Activated naive CD4-positive, alpha-beta T cell treated with anti-CD3 and anti-CD28 coated beads, Interleukin-2, amount 50 U/mL, for 24 hours (primary cell): ENCODE data around the gene CACNA2D1.

Experiments used
- H3K27ac Mint-ChIP-seq: one replicate; pipeline ENCODE4 v1.8.0; 2021; ENCODE audit warnings: mild to moderate bottlenecking, mixed read lengths
- H3K27me3 Mint-ChIP-seq: one replicate; pipeline ENCODE4 v1.8.0; 2021; ENCODE audit warnings: mixed read lengths
- H3K36me3 Mint-ChIP-seq: one replicate; pipeline ENCODE4 v1.8.0; 2021; ENCODE audit warnings: mixed read lengths
- H3K4me1 Mint-ChIP-seq: one replicate; pipeline ENCODE4 v1.8.0; 2021; ENCODE audit warnings: mixed read lengths
- H3K4me3 Mint-ChIP-seq: one replicate; pipeline ENCODE4 v1.8.0; 2021; ENCODE audit warnings: mild to moderate bottlenecking, mixed read lengths
- H3K9me3 Mint-ChIP-seq: one replicate; pipeline ENCODE4 v1.8.0; 2021; ENCODE audit warnings: mixed read lengths

CACNA2D1 gene

GRCh38 chr7:82294865-82295264 lies 148.7 kb downstream of the CACNA2D1 start:
- H3K36me3 Mint-ChIP-seq = no peaks in the 10 kb centered on the region
- no peak overlapping the region for H3K4me3 Mint-ChIP-seq
- H3K9me3 Mint-ChIP-seq = peaks cover 8% of the 10 kb centered on the region
- H3K27ac Mint-ChIP-seq = no peak overlapping the region
- H3K27me3 Mint-ChIP-seq = no peaks in the 10 kb centered on the region
- no peaks in the 10 kb centered on the region for H3K4me1 Mint-ChIP-seq

- H3K4me3 Mint-ChIP-seq = no peak overlapping the region
- no peaks in the 10 kb centered on the region for H3K36me3 Mint-ChIP-seq
- H3K4me1 Mint-ChIP-seq = no peaks in the 10 kb centered on the region
- no peaks in the 10 kb centered on the region for H3K27me3 Mint-ChIP-seq
- no peak overlapping the region for H3K27ac Mint-ChIP-seq
- H3K9me3 Mint-ChIP-seq = peaks cover 8% of the 10 kb centered on the region
These were observed 149.2 kb downstream of the CACNA2D1 start for GRCh38 chr7:82294382-82294784.

GRCh38 chr7:82293467-82293866 lies 150.1 kb downstream of the CACNA2D1 start:
- no peak overlapping the region for H3K27ac Mint-ChIP-seq
- no peak overlapping the region for H3K4me3 Mint-ChIP-seq
- no peaks in the 10 kb centered on the region for H3K27me3 Mint-ChIP-seq
- H3K4me1 Mint-ChIP-seq = no peaks in the 10 kb centered on the region
- H3K36me3 Mint-ChIP-seq = no peaks in the 10 kb centered on the region
- peaks cover 8% of the 10 kb centered on the region for H3K9me3 Mint-ChIP-seq

- H3K4me3 Mint-ChIP-seq = no peak overlapping the region
- H3K27me3 Mint-ChIP-seq = no peaks in the 10 kb centered on the region
- no peak overlapping the region for H3K27ac Mint-ChIP-seq
- peaks cover 8% of the 10 kb centered on the region for H3K9me3 Mint-ChIP-seq
- no peaks in the 10 kb centered on the region for H3K4me1 Mint-ChIP-seq
- H3K36me3 Mint-ChIP-seq = no peaks in the 10 kb centered on the region
These were observed 151.6 kb downstream of the CACNA2D1 start for GRCh38 chr7:82291931-82292330.

- H3K36me3 Mint-ChIP-seq = no peaks in the 10 kb centered on the region
- peaks cover 8% of the 10 kb centered on the region for H3K9me3 Mint-ChIP-seq
- H3K4me3 Mint-ChIP-seq = no peak overlapping the region
- H3K4me1 Mint-ChIP-seq = no peaks in the 10 kb centered on the region
- H3K27ac Mint-ChIP-seq = no peak overlapping the region
- no peaks in the 10 kb centered on the region for H3K27me3 Mint-ChIP-seq
These were observed 153.7 kb downstream of the CACNA2D1 start for GRCh38 chr7:82289889-82290288.

- Mint-ChIP-seq H3K36me3 (no peaks in the 10 kb centered on the region), H3K9me3 (peaks cover 8% of the 10 kb centered on the region), H3K4me1 (no peaks in the 10 kb centered on the region), H3K27me3 (no peaks in the 10 kb centered on the region), H3K27ac (no peak overlapping the region), H3K4me3 (no peak overlapping the region)
These were observed 154.4 kb downstream of the CACNA2D1 start for GRCh38 chr7:82289152-82289535.

- Mint-ChIP-seq H3K36me3 (no peaks in the 10 kb centered on the region), H3K4me1 (no peaks in the 10 kb centered on the region), H3K9me3 (peaks cover under 1% of the 10 kb centered on the region), H3K27ac (no peak overlapping the region), H3K27me3 (no peaks in the 10 kb centered on the region), H3K4me3 (no peak overlapping the region)
These were observed 156.8 kb downstream of the CACNA2D1 start for GRCh38 chr7:82286798-82287140.

- H3K27ac Mint-ChIP-seq = no peak overlapping the region
- no peaks in the 10 kb centered on the region for H3K9me3 Mint-ChIP-seq
- H3K4me3 Mint-ChIP-seq = no peak overlapping the region
- no peaks in the 10 kb centered on the region for H3K4me1 Mint-ChIP-seq
- no peaks in the 10 kb centered on the region for H3K27me3 Mint-ChIP-seq
- H3K36me3 Mint-ChIP-seq = no peaks in the 10 kb centered on the region
These were observed 157.3 kb downstream of the CACNA2D1 start for GRCh38 chr7:82286096-82286797.

GRCh38 chr7:82284936-82285519 lies 158.5 kb downstream of the CACNA2D1 start:
- Mint-ChIP-seq H3K27ac (no peak overlapping the region), H3K4me3 (no peak overlapping the region), H3K4me1 (no peaks in the 10 kb centered on the region), H3K36me3 (no peaks in the 10 kb centered on the region), H3K27me3 (no peaks in the 10 kb centered on the region), H3K9me3 (no peaks in the 10 kb centered on the region)

GRCh38 chr7:82275342-82275741 lies 168.2 kb downstream of the CACNA2D1 start:
- no peak overlapping the region for H3K27ac Mint-ChIP-seq
- H3K4me1 Mint-ChIP-seq = no peaks in the 10 kb centered on the region
- H3K4me3 Mint-ChIP-seq = no peak overlapping the region
- H3K36me3 Mint-ChIP-seq = no peaks in the 10 kb centered on the region
- no peaks in the 10 kb centered on the region for H3K27me3 Mint-ChIP-seq
- no peaks in the 10 kb centered on the region for H3K9me3 Mint-ChIP-seq

- no peaks in the 10 kb centered on the region for H3K4me1 Mint-ChIP-seq
- no peaks in the 10 kb centered on the region for H3K27me3 Mint-ChIP-seq
- no peak overlapping the region for H3K4me3 Mint-ChIP-seq
- no peaks in the 10 kb centered on the region for H3K36me3 Mint-ChIP-seq
- H3K9me3 Mint-ChIP-seq = no peaks in the 10 kb centered on the region
- H3K27ac Mint-ChIP-seq = no peak overlapping the region
These were observed 168.9 kb downstream of the CACNA2D1 start for GRCh38 chr7:82274681-82275080.

- no peak overlapping the region for H3K27ac Mint-ChIP-seq
- H3K36me3 Mint-ChIP-seq = no peaks in the 10 kb centered on the region
- no peaks in the 10 kb centered on the region for H3K4me1 Mint-ChIP-seq
- H3K4me3 Mint-ChIP-seq = no peak overlapping the region
- no peaks in the 10 kb centered on the region for H3K9me3 Mint-ChIP-seq
- H3K27me3 Mint-ChIP-seq = no peaks in the 10 kb centered on the region
These were observed 169.7 kb downstream of the CACNA2D1 start for GRCh38 chr7:82273886-82274285.

GRCh38 chr7:82270870-82271269 lies 172.7 kb downstream of the CACNA2D1 start:
- H3K4me3 Mint-ChIP-seq = no peak overlapping the region
- no peaks in the 10 kb centered on the region for H3K4me1 Mint-ChIP-seq
- no peak overlapping the region for H3K27ac Mint-ChIP-seq
- H3K36me3 Mint-ChIP-seq = no peaks in the 10 kb centered on the region
- no peaks in the 10 kb centered on the region for H3K9me3 Mint-ChIP-seq
- no peaks in the 10 kb centered on the region for H3K27me3 Mint-ChIP-seq

- no peaks in the 10 kb centered on the region for H3K9me3 Mint-ChIP-seq
- H3K4me1 Mint-ChIP-seq = no peaks in the 10 kb centered on the region
- H3K27ac Mint-ChIP-seq = no peak overlapping the region
These were observed 174.9 kb downstream of the CACNA2D1 start for GRCh38 chr7:82268632-82269031.

GRCh38 chr7:82266081-82266480 lies 177.5 kb downstream of the CACNA2D1 start:
- no peaks in the 10 kb centered on the region for H3K27me3 Mint-ChIP-seq
- no peaks in the 10 kb centered on the region for H3K36me3 Mint-ChIP-seq
- H3K4me3 Mint-ChIP-seq = no peak overlapping the region
- H3K4me1 Mint-ChIP-seq = no peaks in the 10 kb centered on the region
- no peaks in the 10 kb centered on the region for H3K9me3 Mint-ChIP-seq
- no peak overlapping the region for H3K27ac Mint-ChIP-seq

More at GRCh38 chr7:82268632-82269031, 174.9 kb downstream of the CACNA2D1 start:
- Mint-ChIP-seq H3K36me3 (no peaks in the 10 kb centered on the region), H3K27me3 (no peaks in the 10 kb centered on the region), H3K4me3 (no peak overlapping the region)

- no peaks in the 10 kb centered on the region for H3K9me3 Mint-ChIP-seq
- H3K4me3 Mint-ChIP-seq = no peak overlapping the region
- H3K27ac Mint-ChIP-seq = no peak overlapping the region
- no peaks in the 10 kb centered on the region for H3K27me3 Mint-ChIP-seq
- no peaks in the 10 kb centered on the region for H3K4me1 Mint-ChIP-seq
- H3K36me3 Mint-ChIP-seq = no peaks in the 10 kb centered on the region
These were observed 178.7 kb downstream of the CACNA2D1 start for GRCh38 chr7:82264783-82265305.
